ENCODE results near the gene ARHGAP42.
"Not testable (repeated sequence)": the region's sequence is repeated elsewhere in the genome, so short reads cannot be mapped to it uniquely, and the experiment has no call there.

The ARHGAP42 gene

DNA sequence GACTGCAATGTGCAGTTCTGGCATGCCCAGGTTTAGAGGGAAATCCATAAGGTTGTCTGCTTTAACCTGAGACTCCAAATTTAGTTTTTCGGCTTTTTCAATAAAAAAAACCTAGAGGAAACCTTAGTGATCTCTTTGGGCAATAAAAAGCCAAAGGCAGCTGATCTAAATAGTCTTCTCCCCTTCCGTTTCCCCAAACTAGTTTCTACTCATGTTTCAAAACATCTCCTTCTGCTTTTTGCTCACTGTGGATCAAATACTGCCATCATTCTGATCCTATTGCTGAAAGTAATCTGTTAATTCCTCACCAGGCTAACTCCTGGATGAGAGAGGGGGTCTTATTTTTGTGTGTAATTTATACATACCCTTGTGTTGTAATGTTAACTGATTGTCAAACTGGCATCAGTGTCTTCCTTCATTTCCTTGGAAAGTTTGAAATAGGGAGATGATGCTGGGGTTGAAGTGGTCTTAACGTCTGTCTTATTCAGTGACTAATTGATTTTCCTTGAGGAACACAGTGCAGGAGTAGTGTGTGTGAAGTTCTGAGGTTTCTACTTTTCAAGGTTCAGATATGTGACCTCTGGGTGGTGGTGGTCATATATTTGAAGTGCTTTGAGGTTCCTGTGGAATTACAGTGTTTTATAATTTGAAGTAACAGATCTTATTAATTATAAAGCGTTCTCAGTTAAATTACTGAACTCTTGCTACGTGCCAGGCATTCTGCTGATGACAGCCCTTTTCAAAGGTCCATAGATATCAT lies 55.0 kb downstream of the ARHGAP42 start:
- no peaks in the 10 kb centered on the region for H3K9me3 ChIP-seq (ENCODE audit: control insufficient read depth, low read length)

DNA sequence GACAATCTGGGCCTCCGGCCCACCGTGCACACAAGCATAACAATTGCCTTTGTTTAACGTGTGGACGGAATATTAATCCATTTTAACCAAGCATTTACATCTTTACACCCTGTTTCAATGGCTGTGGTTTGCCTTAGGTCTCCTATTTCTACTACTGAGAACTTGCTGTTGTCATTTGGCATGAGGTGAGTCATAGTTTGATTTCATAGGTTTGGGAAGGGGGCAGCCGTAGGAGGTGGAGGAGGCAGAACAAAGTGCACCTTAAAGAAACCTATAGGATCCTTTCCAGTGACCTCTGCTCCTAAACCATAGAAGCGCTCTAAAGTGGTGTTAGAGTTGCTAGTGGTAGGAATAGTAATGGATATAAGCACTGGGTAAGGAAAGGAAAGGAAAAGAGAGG lies 59.4 kb downstream of the ARHGAP42 start:
- Histone ChIP-seq H3K36me3 (ENCODE audit: control insufficient read depth, insufficient read depth, low read length) (peaks cover 9% of the 10 kb centered on the region), H3K9me3 (ENCODE audit: control insufficient read depth, low read length) (peaks cover 16% of the 10 kb centered on the region), H3K27ac (ENCODE audit: low read depth, low read length, severe bottlenecking) (no peak overlapping the region), H3K4me1 (ENCODE audit: control insufficient read depth, insufficient read depth, low read length, poor library complexity, severe bottlenecking) (peaks cover 7% of the 10 kb centered on the region), H3K4me3 (ENCODE audit: extremely low read depth, insufficient read depth, low read length, poor library complexity, severe bottlenecking) (no peak overlapping the region)
- 96 to 98% methylated on average over 3 to 5 of the region's 6 CpGs for WGBS, 2 experiments (ENCODE audit: insufficient coverage in 2 of 2)

More for the DNA sequence above, 55.0 kb downstream of the ARHGAP42 start:
- no peak overlapping the region for H3K27ac ChIP-seq (ENCODE audit: low read depth, low read length, severe bottlenecking)
- H3K4me1 ChIP-seq (ENCODE audit: control insufficient read depth, insufficient read depth, low read length, poor library complexity, severe bottlenecking): peaks cover 31% of the 10 kb centered on the region
- H3K36me3 ChIP-seq (ENCODE audit: control insufficient read depth, insufficient read depth, low read length): no peaks in the 10 kb centered on the region
- 88 to 97% methylated on average over 3 to 4 of the region's 5 CpGs for WGBS, 2 experiments (ENCODE audit: insufficient coverage in 2 of 2)
- no peak overlapping the region for H3K4me3 ChIP-seq (ENCODE audit: extremely low read depth, insufficient read depth, low read length, poor library complexity, severe bottlenecking)

DNA sequence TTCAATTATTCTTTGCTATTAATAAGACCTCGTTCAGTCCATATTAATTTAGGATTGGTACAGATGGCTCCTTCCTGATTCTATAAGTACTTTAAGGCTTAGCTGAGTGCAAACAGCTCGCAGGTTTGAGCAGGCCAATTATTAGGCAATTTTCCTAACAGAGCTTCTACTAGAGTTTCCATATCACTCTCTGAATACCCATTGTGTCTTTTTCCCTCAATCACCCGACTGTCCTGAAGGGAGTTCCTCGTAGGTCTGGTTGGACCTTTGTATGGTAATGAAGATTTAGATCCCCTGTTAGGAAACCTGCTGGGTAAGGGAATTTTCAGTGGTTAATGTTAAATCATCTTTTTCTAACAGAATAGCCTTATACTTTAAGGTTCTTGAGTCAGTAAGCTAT lies 61.1 kb downstream of the ARHGAP42 start:
- Histone ChIP-seq H3K27ac (ENCODE audit: low read depth, low read length, severe bottlenecking) (no peak overlapping the region), H3K4me1 (ENCODE audit: control insufficient read depth, insufficient read depth, low read length, poor library complexity, severe bottlenecking) (peaks cover 11% of the 10 kb centered on the region), H3K4me3 (ENCODE audit: extremely low read depth, insufficient read depth, low read length, poor library complexity, severe bottlenecking) (no peak overlapping the region), H3K36me3 (ENCODE audit: control insufficient read depth, insufficient read depth, low read length) (peaks cover 9% of the 10 kb centered on the region), H3K9me3 (ENCODE audit: control insufficient read depth, low read length) (peaks cover 16% of the 10 kb centered on the region)
- WGBS, 2 experiments (ENCODE audit: insufficient coverage in 2 of 2): 67% methylated on average over 1 of the region's 4 CpGs; no CpG with 5 or more reads in 1 of the 2 experiments

DNA sequence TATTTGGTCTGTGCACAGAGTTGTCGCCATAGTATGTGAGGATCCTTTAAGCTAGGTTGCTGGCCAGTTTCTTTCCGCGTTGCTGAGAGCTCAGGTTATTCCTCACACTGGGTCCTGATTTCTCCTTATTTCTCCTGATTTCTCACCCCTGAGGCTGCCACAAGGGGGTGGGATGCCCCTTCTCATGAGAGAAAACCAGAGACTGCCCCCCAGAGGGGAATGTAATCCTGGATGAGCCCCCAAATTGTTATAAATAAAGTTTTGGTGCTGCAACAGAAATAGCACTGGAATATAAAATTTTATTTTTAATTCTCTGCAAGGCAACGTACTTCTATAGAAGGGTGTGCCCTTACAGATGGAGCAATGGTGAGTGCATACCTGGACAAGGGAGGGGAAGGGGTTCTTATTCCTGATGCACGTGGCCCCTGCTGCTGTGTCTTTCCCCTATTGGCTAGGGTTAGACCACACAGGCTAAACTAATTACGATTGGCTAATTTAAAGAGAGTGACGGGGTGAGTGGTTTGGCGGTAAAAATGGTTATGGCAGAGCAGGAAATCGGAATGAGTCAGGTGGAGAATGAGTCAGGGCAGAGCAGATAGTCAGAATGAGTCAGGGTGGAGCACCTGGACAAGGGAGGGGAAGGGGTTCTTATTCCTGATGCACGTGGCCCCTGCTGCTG lies 62.9 kb downstream of the ARHGAP42 start:
- H3K4me3 ChIP-seq (ENCODE audit: extremely low read depth, insufficient read depth, low read length, poor library complexity, severe bottlenecking); H3K27ac ChIP-seq (ENCODE audit: low read depth, low read length, severe bottlenecking); H3K36me3 ChIP-seq (ENCODE audit: control insufficient read depth, insufficient read depth, low read length): not testable (repeated sequence)
- Histone ChIP-seq H3K9me3 (ENCODE audit: control insufficient read depth, low read length) (peaks cover 16% of the 10 kb centered on the region), H3K4me1 (ENCODE audit: control insufficient read depth, insufficient read depth, low read length, poor library complexity, severe bottlenecking) (peaks cover 26% of the 10 kb centered on the region)
- WGBS, 2 experiments (ENCODE audit: insufficient coverage in 2 of 2): 94 to 96% methylated on average over 8 to 10 of the region's 10 CpGs

GRCh38 chr11:100750566-100750891 lies 63.4 kb downstream of the ARHGAP42 start:
- Histone ChIP-seq H3K9me3 (ENCODE audit: control insufficient read depth, low read length) (peaks cover 16% of the 10 kb centered on the region), H3K4me1 (ENCODE audit: control insufficient read depth, insufficient read depth, low read length, poor library complexity, severe bottlenecking) (peaks cover 26% of the 10 kb centered on the region)
- not testable (repeated sequence) for H3K27ac ChIP-seq (ENCODE audit: low read depth, low read length, severe bottlenecking); H3K36me3 ChIP-seq (ENCODE audit: control insufficient read depth, insufficient read depth, low read length); H3K4me3 ChIP-seq (ENCODE audit: extremely low read depth, insufficient read depth, low read length, poor library complexity, severe bottlenecking)
- 96% methylated on average over 5 of the region's 7 CpGs for WGBS, 2 experiments (ENCODE audit: insufficient coverage in 2 of 2)

GRCh38 chr11:100752371-100753171 lies 65.5 kb downstream of the ARHGAP42 start:
- Histone ChIP-seq H3K9me3 (ENCODE audit: control insufficient read depth, low read length) (peaks cover 16% of the 10 kb centered on the region), H3K4me3 (ENCODE audit: extremely low read depth, insufficient read depth, low read length, poor library complexity, severe bottlenecking) (no peak overlapping the region), H3K4me1 (ENCODE audit: control insufficient read depth, insufficient read depth, low read length, poor library complexity, severe bottlenecking) (peaks cover 26% of the 10 kb centered on the region), H3K36me3 (ENCODE audit: control insufficient read depth, insufficient read depth, low read length) (peaks cover 9% of the 10 kb centered on the region), H3K27ac (ENCODE audit: low read depth, low read length, severe bottlenecking) (no peak overlapping the region)
- 95 to 98% methylated on average over 3 to 5 of the region's 5 CpGs for WGBS, 2 experiments (ENCODE audit: insufficient coverage in 2 of 2)

DNA sequence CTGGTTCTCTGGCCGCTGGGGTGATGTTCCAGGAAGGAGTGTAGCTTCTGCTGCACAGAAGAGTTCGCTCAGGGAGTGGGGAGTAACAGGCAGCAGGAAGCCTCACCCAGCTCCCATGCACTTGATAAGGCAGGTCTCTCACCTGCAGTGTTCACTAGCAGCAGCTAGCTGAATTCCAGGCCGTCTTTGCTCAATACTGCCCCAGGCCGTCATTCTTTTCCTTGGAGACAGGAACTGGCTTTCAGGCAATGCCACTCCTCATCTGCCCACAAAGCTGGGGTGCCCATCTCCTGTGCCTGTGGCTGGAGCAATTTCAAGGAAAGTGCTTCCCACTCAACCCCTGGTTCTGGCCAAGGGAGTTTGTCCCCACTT lies 66.1 kb downstream of the ARHGAP42 start:
- peak overlapping the region; percentile 71 for H3K27ac ChIP-seq (ENCODE audit: low read depth, low read length, severe bottlenecking)
- 44 to 56% methylated on average over 2 to 3 of the region's 4 CpGs for WGBS, 2 experiments (ENCODE audit: insufficient coverage in 2 of 2)
- H3K9me3 ChIP-seq (ENCODE audit: control insufficient read depth, low read length): peaks cover 16% of the 10 kb centered on the region
- no peak overlapping the region for H3K4me3 ChIP-seq (ENCODE audit: extremely low read depth, insufficient read depth, low read length, poor library complexity, severe bottlenecking)
- peaks cover 9% of the 10 kb centered on the region for H3K36me3 ChIP-seq (ENCODE audit: control insufficient read depth, insufficient read depth, low read length)
- peaks cover 26% of the 10 kb centered on the region for H3K4me1 ChIP-seq (ENCODE audit: control insufficient read depth, insufficient read depth, low read length, poor library complexity, severe bottlenecking)

GRCh38 chr11:100753571-100753970 lies 66.5 kb downstream of the ARHGAP42 start:
- Histone ChIP-seq H3K9me3 (ENCODE audit: control insufficient read depth, low read length) (peaks cover 16% of the 10 kb centered on the region), H3K36me3 (ENCODE audit: control insufficient read depth, insufficient read depth, low read length) (peaks cover 9% of the 10 kb centered on the region), H3K27ac (ENCODE audit: low read depth, low read length, severe bottlenecking) (peak overlapping the region; percentile 71), H3K4me1 (ENCODE audit: control insufficient read depth, insufficient read depth, low read length, poor library complexity, severe bottlenecking) (peaks cover 26% of the 10 kb centered on the region), H3K4me3 (ENCODE audit: extremely low read depth, insufficient read depth, low read length, poor library complexity, severe bottlenecking) (no peak overlapping the region)
- 10 to 13% methylated on average over 1 to 4 of the region's 4 CpGs for WGBS, 2 experiments (ENCODE audit: insufficient coverage in 2 of 2)

- H3K9me3 ChIP-seq (ENCODE audit: control insufficient read depth, low read length): no peaks in the 10 kb centered on the region
- H3K4me1 ChIP-seq (ENCODE audit: control insufficient read depth, insufficient read depth, low read length, poor library complexity, severe bottlenecking): peaks cover 26% of the 10 kb centered on the region
- WGBS, 2 experiments (ENCODE audit: insufficient coverage in 2 of 2): 0% methylated on average over 1 of the region's 2 CpGs
- H3K4me3 ChIP-seq (ENCODE audit: extremely low read depth, insufficient read depth, low read length, poor library complexity, severe bottlenecking): no peak overlapping the region
- no peaks in the 10 kb centered on the region for H3K36me3 ChIP-seq (ENCODE audit: control insufficient read depth, insufficient read depth, low read length)
- no peak overlapping the region for H3K27ac ChIP-seq (ENCODE audit: low read depth, low read length, severe bottlenecking)
These were observed 69.5 kb downstream of the ARHGAP42 start for GRCh38 chr11:100756559-100756958.

DNA sequence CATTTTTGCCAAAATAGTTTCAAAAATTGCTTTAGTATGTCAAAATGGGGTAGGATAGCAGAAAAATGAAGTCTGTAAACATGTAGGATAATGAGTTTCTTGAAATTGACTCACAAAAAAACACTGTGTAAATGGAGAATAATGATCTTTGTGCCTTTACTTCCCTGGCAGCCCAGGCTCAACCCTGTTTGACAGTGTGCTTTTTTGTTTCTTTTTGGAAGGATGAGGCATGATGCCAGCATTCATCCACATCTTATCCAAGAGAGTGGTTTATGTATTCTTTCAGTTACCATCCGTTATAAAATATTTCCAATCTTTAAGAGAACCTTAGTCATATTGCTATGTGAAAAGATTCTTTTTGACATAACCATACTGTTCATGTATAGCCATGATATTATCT lies 70.6 kb downstream of the ARHGAP42 start:
- Histone ChIP-seq H3K9me3 (ENCODE audit: control insufficient read depth, low read length) (no peaks in the 10 kb centered on the region), H3K27ac (ENCODE audit: low read depth, low read length, severe bottlenecking) (no peak overlapping the region), H3K4me1 (ENCODE audit: control insufficient read depth, insufficient read depth, low read length, poor library complexity, severe bottlenecking) (peaks cover 20% of the 10 kb centered on the region), H3K4me3 (ENCODE audit: extremely low read depth, insufficient read depth, low read length, poor library complexity, severe bottlenecking) (no peak overlapping the region), H3K36me3 (ENCODE audit: control insufficient read depth, insufficient read depth, low read length) (no peaks in the 10 kb centered on the region)
- WGBS, 2 experiments (ENCODE audit: insufficient coverage in 2 of 2): no CpG with 5 or more reads among the region's 1 CpG

Measured in mesodermal cell (in vitro differentiated cells).